Measurements from ENCODE around the gene RCC2. TPM values are rescaled to one million over a fixed set of nuclear protein-coding genes. Genes with fewer than 3 reads are reported as not detected.

Gene RCC2
- total RNA-seq, 1 experiment from 2014 or later: 473 TPM

GRCh38 chr1:17440074-17440826, 773 bp upstream of the RCC2 start:
- H3K27me3 Mint-ChIP-seq (ENCODE audit: low read depth): peaks cover 14% of the 10 kb centered on the region
- Histone ChIP-seq H3K79me2 (ENCODE audit: insufficient read depth, low read length) (peaks cover 23% of the 10 kb centered on the region), H2AFZ (ENCODE audit: low read length) (no peak overlapping the region), H3K23ac (ENCODE audit: insufficient read length, low read depth, low read length) (no peak overlapping the region), H3K23me2 (ENCODE audit: insufficient read length, low read depth, low read length, poor library complexity, severe bottlenecking) (peaks cover 19% of the 10 kb centered on the region), H2BK12ac (ENCODE audit: insufficient read length, low read depth, low read length) (no peak overlapping the region), H3K4ac (ENCODE audit: low read depth, low read length) (no peak overlapping the region), H3K79me1 (ENCODE audit: insufficient read depth, low read depth, low read length, poor library complexity, severe bottlenecking) (no peaks in the 10 kb centered on the region), H4K5ac (ENCODE audit: insufficient read length, low read depth, low read length) (no peak overlapping the region), H4K20me1 (ENCODE audit: control insufficient read depth, insufficient read depth, insufficient read length) (no peaks in the 10 kb centered on the region), H3K9me3 (ENCODE audit: control insufficient read depth, low read depth, low read length) (no peaks in the 10 kb centered on the region), H2AK5ac (ENCODE audit: insufficient read length, low read length) (no peak overlapping the region), H4K8ac (replicated peaks; ENCODE audit: insufficient read length, low read depth, low read length) (no peak overlapping the region), H2BK5ac (ENCODE audit: insufficient read length, low read length) (no peak overlapping the region), H3K18ac (ENCODE audit: insufficient read length, low read depth, low read length) (no peak overlapping the region), H2BK120ac (ENCODE audit: low read depth, low read length, poor library complexity, severe bottlenecking) (no peak overlapping the region), H2BK20ac (ENCODE audit: low read depth, low read length, poor library complexity, severe bottlenecking) (no peak overlapping the region), H3K9ac (ENCODE audit: extremely low read depth, insufficient read length, low read length) (peak overlapping the region; percentile 72), H3K56ac (ENCODE audit: insufficient read length, low read depth, low read length) (no peak overlapping the region), H3K4me2 (ENCODE audit: insufficient read depth, insufficient read length, low read length) (peak overlapping the region; percentile 82), H3K27me3 (ENCODE audit: insufficient read depth, low read length) (peaks cover 3% of the 10 kb centered on the region; the same call in 1 of the 2 replicates), H3K27ac (ENCODE audit: insufficient read length, low read depth, low read length) (no peak overlapping the region), H2BK15ac (ENCODE audit: low read depth, low read length) (no peak overlapping the region), H4K91ac (ENCODE audit: insufficient read length, low read depth, low read length) (no peak overlapping the region), H3K4me1 (ENCODE audit: insufficient read depth, low read length) (peaks cover 17% of the 10 kb centered on the region; the same call in 1 of the 2 replicates), H3K14ac (ENCODE audit: insufficient read depth, low read length) (no peak overlapping the region), H3T11ph (ENCODE audit: low read length) (no peak overlapping the region)
- no CpG with 5 or more reads among the region's 18 CpGs for WGBS (ENCODE audit: extremely low coverage, insufficient read length, low lambda C conversion rate)
- H3K4me1 Mint-ChIP-seq: peaks cover 40 to 41% of the 10 kb centered on the region in 2 experiments
- H3K4me3 Mint-ChIP-seq: peak overlapping the region; percentile 75 to 87
- peaks cover 18 to 25% (median 24%) of the 10 kb centered on the region in 3 experiments; a peak in 6 of 7 replicates for H3K36me3 Mint-ChIP-seq (ENCODE audit: insufficient read depth in 1 of 3, low read depth in 3 of 3)
- peak overlapping the region in 2 of 3 experiments; percentile 28 to 60; a peak in 3 of 7 replicates for H3K27ac Mint-ChIP-seq
- DNase-seq: no peak
- peaks cover 2 to 3% of the 10 kb centered on the region in 2 experiments; a peak in 3 of 5 replicates for H3K9me3 Mint-ChIP-seq
- no peak for TF ChIP-seq CTCF (conservative IDR thresholded peaks at IDR 0.05)
